Measurements from ENCODE around the gene APBB2. TPM values are rescaled to one million over a fixed set of nuclear protein-coding genes. Genes with fewer than 3 reads are reported as not detected.

APBB2 gene
- total and polyA plus RNA-seq, 2 experiments from 2014 or later, result 35.8 to 74.8 TPM

DNA sequence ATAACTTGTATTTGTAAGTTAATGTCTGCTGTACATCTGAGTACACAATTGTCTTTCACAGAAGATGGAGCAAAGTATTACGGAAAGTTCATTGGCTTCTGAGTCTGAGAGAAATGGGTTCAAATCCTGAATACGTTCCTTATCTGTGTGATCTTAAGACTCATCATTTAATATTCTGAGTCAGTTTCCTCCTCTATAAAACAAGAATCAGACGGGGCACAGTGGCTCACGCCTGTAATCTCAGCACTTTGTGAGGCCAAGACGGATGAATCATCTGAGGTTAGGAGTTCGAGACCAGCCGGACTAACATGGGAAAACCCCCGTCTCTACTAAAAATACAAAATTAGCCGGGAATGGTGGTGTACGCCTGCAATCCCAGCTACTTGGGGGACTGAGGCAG is 57.8 kb downstream of the APBB2 start:
- Mint-ChIP-seq H3K4me1 (peaks cover 21% of the 10 kb centered on the region), H3K9me3 (no peaks in the 10 kb centered on the region; the same call in 2 of the 3 replicates), H3K27me3 (ENCODE audit: insufficient read depth, low read depth, poor library complexity) (no peaks in the 10 kb centered on the region), H3K4me3 (no peak overlapping the region), H3K36me3 (ENCODE audit: low read depth) (no peaks in the 10 kb centered on the region), H3K27ac (no peak overlapping the region)
- Histone ChIP-seq H2AFZ (no peak overlapping the region), H3K9me2 (ENCODE audit: insufficient read depth) (no peaks in the 10 kb centered on the region), H3K36me3 (ENCODE audit: insufficient read depth) (no peaks in the 10 kb centered on the region), H3K79me2 (replicated peaks; ENCODE audit: insufficient read depth) (peaks cover 47% of the 10 kb centered on the region), H3K4me2 (no peak overlapping the region), H3F3A (replicated peaks; ENCODE audit: low read depth) (no peaks in the 10 kb centered on the region), H4K20me1 (replicated peaks; ENCODE audit: insufficient read depth) (no peaks in the 10 kb centered on the region; the same call in 1 of the 2 replicates), H3K27ac (ENCODE audit: low read depth) (no peak overlapping the region; the same call in 1 of the 2 replicates), H3K27me3 (ENCODE audit: insufficient read depth) (no peaks in the 10 kb centered on the region), H3K4me3 (no peak overlapping the region), H3K4me1 (ENCODE audit: insufficient read depth) (no peaks in the 10 kb centered on the region)
- ATAC-seq, result no peak
- TF ChIP-seq, protein P1, sequence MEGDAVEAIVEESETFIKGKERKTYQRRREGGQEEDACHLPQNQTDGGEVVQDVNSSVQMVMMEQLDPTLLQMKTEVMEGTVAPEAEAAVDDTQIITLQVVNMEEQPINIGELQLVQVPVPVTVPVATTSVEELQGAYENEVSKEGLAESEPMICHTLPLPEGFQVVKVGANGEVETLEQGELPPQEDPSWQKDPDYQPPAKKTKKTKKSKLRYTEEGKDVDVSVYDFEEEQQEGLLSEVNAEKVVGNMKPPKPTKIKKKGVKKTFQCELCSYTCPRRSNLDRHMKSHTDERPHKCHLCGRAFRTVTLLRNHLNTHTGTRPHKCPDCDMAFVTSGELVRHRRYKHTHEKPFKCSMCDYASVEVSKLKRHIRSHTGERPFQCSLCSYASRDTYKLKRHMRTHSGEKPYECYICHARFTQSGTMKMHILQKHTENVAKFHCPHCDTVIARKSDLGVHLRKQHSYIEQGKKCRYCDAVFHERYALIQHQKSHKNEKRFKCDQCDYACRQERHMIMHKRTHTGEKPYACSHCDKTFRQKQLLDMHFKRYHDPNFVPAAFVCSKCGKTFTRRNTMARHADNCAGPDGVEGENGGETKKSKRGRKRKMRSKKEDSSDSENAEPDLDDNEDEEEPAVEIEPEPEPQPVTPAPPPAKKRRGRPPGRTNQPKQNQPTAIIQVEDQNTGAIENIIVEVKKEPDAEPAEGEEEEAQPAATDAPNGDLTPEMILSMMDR (conservative IDR thresholded peaks at IDR 0.05; ENCODE audit: low read depth in 2 of 2), result no peak
- TF ChIP-seq ZNF114 (CRISPR knock-in tag; IDR thresholded peaks at IDR 0.05) (no peak), JUNB (IDR thresholded peaks at IDR 0.05; ENCODE audit: unreplicated experiment) (no peak), STAT1 (IDR thresholded peaks at IDR 0.05; ENCODE audit: unreplicated experiment) (no peak), ZNF331 (CRISPR knock-in tag; IDR thresholded peaks at IDR 0.05; ENCODE audit: low read depth) (no peak), POLR2AphosphoS5 (IDR thresholded peaks at IDR 0.05; ENCODE audit: low read depth) (no peak), EZH2phosphoT487 (IDR thresholded peaks at IDR 0.05; ENCODE audit: unreplicated experiment) (no peak), CREB1 (CRISPR knock-in tag; IDR thresholded peaks at IDR 0.05; ENCODE audit: low read depth) (no peak), NANOG (IDR thresholded peaks at IDR 0.05; ENCODE audit: borderline replicate concordance) (no peak), EZH2 (IDR thresholded peaks at IDR 0.05; ENCODE audit: low read depth, unreplicated experiment) (no peak)
- TF ChIP-seq, protein P2, sequence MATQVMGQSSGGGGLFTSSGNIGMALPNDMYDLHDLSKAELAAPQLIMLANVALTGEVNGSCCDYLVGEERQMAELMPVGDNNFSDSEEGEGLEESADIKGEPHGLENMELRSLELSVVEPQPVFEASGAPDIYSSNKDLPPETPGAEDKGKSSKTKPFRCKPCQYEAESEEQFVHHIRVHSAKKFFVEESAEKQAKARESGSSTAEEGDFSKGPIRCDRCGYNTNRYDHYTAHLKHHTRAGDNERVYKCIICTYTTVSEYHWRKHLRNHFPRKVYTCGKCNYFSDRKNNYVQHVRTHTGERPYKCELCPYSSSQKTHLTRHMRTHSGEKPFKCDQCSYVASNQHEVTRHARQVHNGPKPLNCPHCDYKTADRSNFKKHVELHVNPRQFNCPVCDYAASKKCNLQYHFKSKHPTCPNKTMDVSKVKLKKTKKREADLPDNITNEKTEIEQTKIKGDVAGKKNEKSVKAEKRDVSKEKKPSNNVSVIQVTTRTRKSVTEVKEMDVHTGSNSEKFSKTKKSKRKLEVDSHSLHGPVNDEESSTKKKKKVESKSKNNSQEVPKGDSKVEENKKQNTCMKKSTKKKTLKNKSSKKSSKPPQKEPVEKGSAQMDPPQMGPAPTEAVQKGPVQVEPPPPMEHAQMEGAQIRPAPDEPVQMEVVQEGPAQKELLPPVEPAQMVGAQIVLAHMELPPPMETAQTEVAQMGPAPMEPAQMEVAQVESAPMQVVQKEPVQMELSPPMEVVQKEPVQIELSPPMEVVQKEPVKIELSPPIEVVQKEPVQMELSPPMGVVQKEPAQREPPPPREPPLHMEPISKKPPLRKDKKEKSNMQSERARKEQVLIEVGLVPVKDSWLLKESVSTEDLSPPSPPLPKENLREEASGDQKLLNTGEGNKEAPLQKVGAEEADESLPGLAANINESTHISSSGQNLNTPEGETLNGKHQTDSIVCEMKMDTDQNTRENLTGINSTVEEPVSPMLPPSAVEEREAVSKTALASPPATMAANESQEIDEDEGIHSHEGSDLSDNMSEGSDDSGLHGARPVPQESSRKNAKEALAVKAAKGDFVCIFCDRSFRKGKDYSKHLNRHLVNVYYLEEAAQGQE (IDR thresholded peaks at IDR 0.05; ENCODE audit: unreplicated experiment), result no peak
- TF ChIP-seq, protein P3, sequence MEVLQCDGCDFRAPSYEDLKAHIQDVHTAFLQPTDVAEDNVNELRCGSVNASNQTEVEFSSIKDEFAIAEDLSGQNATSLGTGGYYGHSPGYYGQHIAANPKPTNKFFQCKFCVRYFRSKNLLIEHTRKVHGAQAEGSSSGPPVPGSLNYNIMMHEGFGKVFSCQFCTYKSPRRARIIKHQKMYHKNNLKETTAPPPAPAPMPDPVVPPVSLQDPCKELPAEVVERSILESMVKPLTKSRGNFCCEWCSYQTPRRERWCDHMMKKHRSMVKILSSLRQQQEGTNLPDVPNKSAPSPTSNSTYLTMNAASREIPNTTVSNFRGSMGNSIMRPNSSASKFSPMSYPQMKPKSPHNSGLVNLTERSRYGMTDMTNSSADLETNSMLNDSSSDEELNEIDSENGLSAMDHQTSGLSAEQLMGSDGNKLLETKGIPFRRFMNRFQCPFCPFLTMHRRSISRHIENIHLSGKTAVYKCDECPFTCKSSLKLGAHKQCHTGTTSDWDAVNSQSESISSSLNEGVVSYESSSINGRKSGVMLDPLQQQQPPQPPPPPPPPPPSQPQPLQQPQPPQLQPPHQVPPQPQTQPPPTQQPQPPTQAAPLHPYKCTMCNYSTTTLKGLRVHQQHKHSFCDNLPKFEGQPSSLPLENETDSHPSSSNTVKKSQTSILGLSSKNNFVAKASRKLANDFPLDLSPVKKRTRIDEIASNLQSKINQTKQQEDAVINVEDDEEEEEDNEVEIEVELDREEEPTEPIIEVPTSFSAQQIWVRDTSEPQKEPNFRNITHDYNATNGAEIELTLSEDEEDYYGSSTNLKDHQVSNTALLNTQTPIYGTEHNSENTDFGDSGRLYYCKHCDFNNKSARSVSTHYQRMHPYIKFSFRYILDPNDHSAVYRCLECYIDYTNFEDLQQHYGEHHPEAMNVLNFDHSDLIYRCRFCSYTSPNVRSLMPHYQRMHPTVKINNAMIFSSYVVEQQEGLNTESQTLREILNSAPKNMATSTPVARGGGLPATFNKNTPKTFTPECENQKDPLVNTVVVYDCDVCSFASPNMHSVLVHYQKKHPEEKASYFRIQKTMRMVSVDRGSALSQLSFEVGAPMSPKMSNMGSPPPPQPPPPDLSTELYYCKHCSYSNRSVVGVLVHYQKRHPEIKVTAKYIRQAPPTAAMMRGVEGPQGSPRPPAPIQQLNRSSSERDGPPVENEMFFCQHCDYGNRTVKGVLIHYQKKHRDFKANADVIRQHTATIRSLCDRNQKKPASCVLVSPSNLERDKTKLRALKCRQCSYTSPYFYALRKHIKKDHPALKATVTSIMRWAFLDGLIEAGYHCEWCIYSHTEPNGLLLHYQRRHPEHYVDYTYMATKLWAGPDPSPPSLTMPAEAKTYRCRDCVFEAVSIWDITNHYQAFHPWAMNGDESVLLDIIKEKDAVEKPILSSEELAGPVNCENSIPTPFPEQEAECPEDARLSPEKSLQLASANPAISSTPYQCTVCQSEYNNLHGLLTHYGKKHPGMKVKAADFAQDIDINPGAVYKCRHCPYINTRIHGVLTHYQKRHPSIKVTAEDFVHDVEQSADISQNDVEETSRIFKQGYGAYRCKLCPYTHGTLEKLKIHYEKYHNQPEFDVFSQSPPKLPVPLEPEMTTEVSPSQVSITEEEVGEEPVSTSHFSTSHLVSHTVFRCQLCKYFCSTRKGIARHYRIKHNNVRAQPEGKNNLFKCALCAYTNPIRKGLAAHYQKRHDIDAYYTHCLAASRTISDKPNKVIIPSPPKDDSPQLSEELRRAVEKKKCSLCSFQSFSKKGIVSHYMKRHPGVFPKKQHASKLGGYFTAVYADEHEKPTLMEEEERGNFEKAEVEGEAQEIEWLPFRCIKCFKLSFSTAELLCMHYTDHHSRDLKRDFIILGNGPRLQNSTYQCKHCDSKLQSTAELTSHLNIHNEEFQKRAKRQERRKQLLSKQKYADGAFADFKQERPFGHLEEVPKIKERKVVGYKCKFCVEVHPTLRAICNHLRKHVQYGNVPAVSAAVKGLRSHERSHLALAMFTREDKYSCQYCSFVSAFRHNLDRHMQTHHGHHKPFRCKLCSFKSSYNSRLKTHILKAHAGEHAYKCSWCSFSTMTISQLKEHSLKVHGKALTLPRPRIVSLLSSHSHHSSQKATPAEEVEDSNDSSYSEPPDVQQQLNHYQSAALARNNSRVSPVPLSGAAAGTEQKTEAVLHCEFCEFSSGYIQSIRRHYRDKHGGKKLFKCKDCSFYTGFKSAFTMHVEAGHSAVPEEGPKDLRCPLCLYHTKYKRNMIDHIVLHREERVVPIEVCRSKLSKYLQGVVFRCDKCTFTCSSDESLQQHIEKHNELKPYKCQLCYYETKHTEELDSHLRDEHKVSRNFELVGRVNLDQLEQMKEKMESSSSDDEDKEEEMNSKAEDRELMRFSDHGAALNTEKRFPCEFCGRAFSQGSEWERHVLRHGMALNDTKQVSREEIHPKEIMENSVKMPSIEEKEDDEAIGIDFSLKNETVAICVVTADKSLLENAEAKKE (CRISPR knock-in tag; IDR thresholded peaks at IDR 0.05), result no peak
- TF ChIP-seq, protein P4, sequence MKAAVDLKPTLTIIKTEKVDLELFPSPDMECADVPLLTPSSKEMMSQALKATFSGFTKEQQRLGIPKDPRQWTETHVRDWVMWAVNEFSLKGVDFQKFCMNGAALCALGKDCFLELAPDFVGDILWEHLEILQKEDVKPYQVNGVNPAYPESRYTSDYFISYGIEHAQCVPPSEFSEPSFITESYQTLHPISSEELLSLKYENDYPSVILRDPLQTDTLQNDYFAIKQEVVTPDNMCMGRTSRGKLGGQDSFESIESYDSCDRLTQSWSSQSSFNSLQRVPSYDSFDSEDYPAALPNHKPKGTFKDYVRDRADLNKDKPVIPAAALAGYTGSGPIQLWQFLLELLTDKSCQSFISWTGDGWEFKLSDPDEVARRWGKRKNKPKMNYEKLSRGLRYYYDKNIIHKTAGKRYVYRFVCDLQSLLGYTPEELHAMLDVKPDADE (IDR thresholded peaks at IDR 0.05), result no peak
- no peak for DNase-seq (ENCODE audit: low spot score)
